HEK293 (cell line): Measurements from ENCODE around the gene NEURL1.

Experiments used
- CTCF ChIA-PET: fragments of 350-600 bp; formaldehyde crosslinking; extraction: SDS; loops from one replicate; lab custom pipeline; 2021; ENCODE audit warnings: antibody characterized with exemption; lab: Yijun Ruan, JAX
- POLR2A ChIA-PET: fragments of 300-600 bp; formaldehyde crosslinking; extraction: SDS; loops from one replicate; lab custom pipeline; 2020; ENCODE audit warnings: antibody characterized with exemption, inconsistent platforms; lab: Yijun Ruan, JAX
- H3K27ac ChIP-seq: fragments of 200-500 bp; sonication (Bioruptor generic); 2 replicates; pipeline ENCODE4 v1.5.1; 2014; ENCODE audit warnings: low read depth, low read length, control low read depth, inconsistent platforms; ENCODE audit errors: extremely low read depth
- H3K36me3 ChIP-seq, 2 experiments: fragments of 200-500 bp in 1 of 2; sonication (Bioruptor generic) in 1 of 2; 1 replicate in 1 of 2; 2 replicates in 1 of 2; pipeline ENCODE4 v1.5.1; 2014 to 2017; ENCODE audit warnings: inconsistent platforms in 2 of 2, low read length in 2 of 2; ENCODE audit not compliant: control insufficient read depth in 2 of 2, insufficient read depth in 1 of 2
- H3K4me1 ChIP-seq: fragments of 200-500 bp; sonication (Bioruptor generic); 2 replicates; pipeline ENCODE4 v1.5.1; 2014; ENCODE audit warnings: mild to moderate bottlenecking, low read length, inconsistent platforms; ENCODE audit not compliant: control insufficient read depth, insufficient read depth
- H3K4me3 ChIP-seq: 2 replicates; pipeline ENCODE4 v1.5.1; 2011; ENCODE audit warnings: low read depth, mild to moderate bottlenecking, control low read depth, low read length, moderate library complexity
- H3K9me3 ChIP-seq: fragments of 200-500 bp; sonication (Bioruptor generic); 2 replicates; pipeline ENCODE4 v1.5.1; 2014; ENCODE audit warnings: low read depth, low read length, inconsistent platforms; ENCODE audit not compliant: control insufficient read depth, insufficient read depth
- EGR2 ChIP-seq: fragments of 450-650 bp; formaldehyde crosslinking; IDR thresholded peaks from 2 replicates; pipeline ENCODE4 v1.5.1; 2016; ENCODE audit warnings: low read depth, missing biosample characterization, missing genetic modification characterization
- ELK4 ChIP-seq: IDR thresholded peaks from 2 replicates; pipeline ENCODE4 v1.6.1; 2011; ENCODE audit warnings: mild to moderate bottlenecking, low read depth, low read length, borderline replicate concordance
- KLF1 ChIP-seq: fragments of 450-650 bp; formaldehyde crosslinking; IDR thresholded peaks from 2 replicates; pipeline ENCODE4 v1.5.1; 2016; ENCODE audit warnings: missing biosample characterization, missing genetic modification characterization
- MEIS1 ChIP-seq: sonication (generic); formaldehyde crosslinking; IDR thresholded peaks from 2 replicates; pipeline ENCODE4 v1.8.1; 2022; ENCODE audit warnings: missing genetic modification reagents, mild to moderate bottlenecking, borderline replicate concordance
- PRDM10 ChIP-seq: fragments of 450-650 bp; formaldehyde crosslinking; IDR thresholded peaks from 2 replicates; pipeline ENCODE4 v1.5.1; 2016; ENCODE audit warnings: missing biosample characterization, missing genetic modification characterization
- ZBTB44 ChIP-seq: fragments of 450-650 bp; IDR thresholded peaks from 2 replicates; pipeline ENCODE4 v1.5.1; 2018; ENCODE audit warnings: missing biosample characterization, mild to moderate bottlenecking, missing genetic modification characterization
- ZNF184 ChIP-seq: fragments of 450-650 bp; IDR thresholded peaks from 2 replicates; pipeline ENCODE4 v1.5.1; 2018; ENCODE audit warnings: missing biosample characterization, mild to moderate bottlenecking, missing genetic modification characterization
- ZNF2 ChIP-seq: fragments of 450-650 bp; formaldehyde crosslinking; IDR thresholded peaks from 2 replicates; pipeline ENCODE4 v1.5.1; 2016; ENCODE audit warnings: missing biosample characterization, missing genetic modification characterization
- ZNF416 ChIP-seq: fragments of 450-650 bp; formaldehyde crosslinking; IDR thresholded peaks from 2 replicates; pipeline ENCODE4 v1.5.1; 2016; ENCODE audit warnings: missing biosample characterization, missing genetic modification characterization
- ZNF596 ChIP-seq: fragments of 450-650 bp; IDR thresholded peaks from 2 replicates; pipeline ENCODE4 v1.5.0; 2018; ENCODE audit warnings: missing biosample characterization, mild to moderate bottlenecking, missing genetic modification characterization, moderate library complexity

The NEURL1 gene

GRCh38 chr10:103602852-103603155, 109.3 kb downstream of the NEURL1 start (continued):
- TF ChIP-seq PRDM10 (tag by site-specific recombination) = no peak

- POLR2A ChIA-PET = no interaction called here
- CTCF ChIA-PET = no interaction called here
- no peak overlapping the region for H3K27ac ChIP-seq
- no peak for TF ChIP-seq MEIS1 (CRISPR knock-in tag)
- no peak for TF ChIP-seq ZNF596 (tag by site-specific recombination)
- no peak for TF ChIP-seq ZNF416 (tag by site-specific recombination)
- no peak for TF ChIP-seq KLF1 (tag by site-specific recombination)
- no peak for TF ChIP-seq PRDM10 (tag by site-specific recombination)
- TF ChIP-seq EGR2 = no peak
- TF ChIP-seq ELK4 = no peak
- H3K4me1 ChIP-seq = no peaks in the 10 kb centered on the region
- H3K4me3 ChIP-seq = no peak overlapping the region
- H3K9me3 ChIP-seq = no peaks in the 10 kb centered on the region
- peaks cover 0 to 53% of the 10 kb centered on the region in 2 experiments; a peak in 1 of 3 replicates for H3K36me3 ChIP-seq
Observed at GRCh38 chr10:103603382-103603781, 109.9 kb downstream of the NEURL1 start.

- TF ChIP-seq ZNF2 (peak; percentile 72), ZBTB44 (no peak), ZNF184 (0 out of 2 replicates have a peak, but pooled peaks have one; percentile 50)
Observed at GRCh38 chr10:103605359-103606096, 112.0 kb downstream of the NEURL1 start.

More at GRCh38 chr10:103605359-103606096, 112.0 kb downstream of the NEURL1 start:
- H3K4me1 ChIP-seq = no peaks in the 10 kb centered on the region
- no peak overlapping the region for H3K27ac ChIP-seq
- H3K4me3 ChIP-seq = no peak overlapping the region
- no peaks in the 10 kb centered on the region for H3K9me3 ChIP-seq
- H3K36me3 ChIP-seq = peaks cover 0 to 74% of the 10 kb centered on the region in 2 experiments; a peak in 1 of 3 replicates
- ChIA-PET CTCF (interaction anchor here (0.7 to 3.1 kb wide), 8 partner anchors 9 to 253 kb away, joined by 3 to 31 read pairs (median 4); no protein-coding TSS in a partner anchor), POLR2A (no interaction called here)
